HepG2 (cell line): ENCODE data around the gene P2RX2. TPM values are rescaled to one million over a fixed set of nuclear protein-coding genes. Genes with fewer than 3 reads are reported as not detected.

Experiments used
- ATAC-seq: fragments of 200-7000 bp; cut with Tn5 transposase; 3 replicates; pipeline ENCODE4 v1.9.1; 2020; ENCODE audit warnings: mild to moderate bottlenecking, moderate library complexity
- BruUV-seq: library from RNA; stranded (reverse); fragments of 400-500 nt; replicated peaks from 2 replicates; lab custom pipeline; 2021; lab: Mats Ljungman, UMichigan
- CTCF ChIA-PET: fragments of 300-600 bp; formaldehyde crosslinking; extraction: SDS; loops from one replicate; lab custom pipeline; 2021; ENCODE audit warnings: low total read pairs, inconsistent platforms, low intra/inter-chr PET ratio; lab: Yijun Ruan, JAX
- POLR2A ChIA-PET: fragments of 350-600 bp; sonication (Branson Sonifier 250); formaldehyde crosslinking; loops from one replicate; lab custom pipeline; 2020; ENCODE audit warnings: antibody characterized with exemption, inconsistent platforms; lab: Yijun Ruan, JAX
- DNase-seq: peaks from one replicate; pipeline ENCODE4 v3.0.0-alpha.2; 2015; ENCODE audit warnings: low spot score
- FAIRE-seq: peaks from 3 replicates; lab custom pipeline; 2011; peaks lifted over from hg19 to GRCh38; lab: Jason Lieb, UNC
- H2AFZ ChIP-seq: one replicate; pipeline ENCODE4 v1.6.1; 2011; ENCODE audit warnings: low read length, inconsistent platforms
- H3K27ac ChIP-seq: fragments of 300-600 bp; 3 replicates; pipeline ENCODE4 v1.8.0; 2011; ENCODE audit warnings: mixed run types, mild to moderate bottlenecking, mixed read lengths, low read length, inconsistent platforms; ENCODE audit not compliant: insufficient read depth; ENCODE audit errors: extremely low read length
- H3K27me3 ChIP-seq, 2 experiments: fragments of 200-600 bp in 1 of 2; 2 replicates in 1 of 2; 3 replicates in 1 of 2; pipeline versions ENCODE4 v1.6.0 to v1.8.0; 2011; ENCODE audit warnings: low read length in 2 of 2, mild to moderate bottlenecking in 2 of 2, moderate library complexity in 2 of 2, inconsistent platforms in 1 of 2; ENCODE audit not compliant: insufficient read depth in 2 of 2, control insufficient read depth in 1 of 2
- H3K36me3 ChIP-seq, 2 experiments: fragments of 200-600 bp in 1 of 2; replicated peaks in 1 of 2; 2 replicates in 1 of 2; 3 replicates in 1 of 2; pipeline versions ENCODE4 v1.5.1 to v1.8.0; 2011; ENCODE audit warnings: low read length in 2 of 2, inconsistent platforms in 1 of 2; ENCODE audit not compliant: insufficient read depth in 2 of 2, control insufficient read depth in 1 of 2
- H3K4me1 ChIP-seq: 2 replicates; pipeline ENCODE4 v1.5.1; 2012; ENCODE audit warnings: low read length, inconsistent platforms; ENCODE audit not compliant: insufficient read depth
- H3K4me2 ChIP-seq: 2 replicates; pipeline ENCODE4 v1.6.0; 2011; ENCODE audit warnings: low read depth, low read length, inconsistent platforms
- H3K4me3 ChIP-seq, 3 experiments: fragments of 200-600 bp in 1 of 3; sonication (generic), shearing (Covaris generic) in 1 of 3; replicated peaks in 1 of 3; 2 replicates each; pipeline ENCODE4 v1.5.1; 2011 to 2016; ENCODE audit warnings: low read length in 3 of 3, inconsistent platforms in 2 of 3, low read depth in 2 of 3, mild to moderate bottlenecking in 2 of 3, control low read depth in 1 of 3, mixed read lengths in 1 of 3; ENCODE audit not compliant: insufficient read depth in 1 of 3
- H3K79me2 ChIP-seq: one replicate; pipeline ENCODE4 v1.6.1; 2011; ENCODE audit warnings: low read length, inconsistent platforms; ENCODE audit not compliant: insufficient read depth
- H3K9ac ChIP-seq: 2 replicates; pipeline ENCODE4 v1.6.0; 2011; ENCODE audit warnings: mild to moderate bottlenecking, low read depth, low read length, inconsistent platforms; ENCODE audit not compliant: insufficient read depth
- H3K9me3 ChIP-seq: 2 replicates; pipeline ENCODE4 v1.5.1; 2012; ENCODE audit warnings: mild to moderate bottlenecking, low read length
- H4K20me1 ChIP-seq: 2 replicates; pipeline ENCODE4 v1.6.0; 2011; ENCODE audit warnings: inconsistent platforms, mild to moderate bottlenecking, low read length, moderate library complexity; ENCODE audit not compliant: insufficient read depth
- GZF1 ChIP-seq: sonication (generic); formaldehyde crosslinking; IDR thresholded peaks from 2 replicates; pipeline ENCODE4 v1.5.1; 2020; ENCODE audit warnings: mild to moderate bottlenecking, missing genetic modification reagents
- HDAC6 ChIP-seq: fragments of 200-600 bp; sonication (generic); IDR thresholded peaks from 2 replicates; pipeline ENCODE4 v1.7.0; 2017; ENCODE audit warnings: mild to moderate bottlenecking, antibody characterized with exemption, low read length, low read depth
- NFKB2 ChIP-seq: sonication (generic); formaldehyde crosslinking; IDR thresholded peaks from 2 replicates; pipeline ENCODE4 v1.4.0; 2020; ENCODE audit warnings: missing genetic modification reagents, borderline replicate concordance
- SNAPC2 ChIP-seq: sonication (generic); formaldehyde crosslinking; IDR thresholded peaks from 2 replicates; pipeline ENCODE4 v1.8.1; 2022; ENCODE audit warnings: mild to moderate bottlenecking, missing genetic modification reagents
- SNRNP70 ChIP-seq: fragments of 200-400 bp; formaldehyde crosslinking; IDR thresholded peaks from 2 replicates; pipeline ENCODE4 v1.6.1; 2017; ENCODE audit warnings: mild to moderate bottlenecking, low read depth, low read length, moderate library complexity
- TBL1XR1 ChIP-seq: fragments of 150-350 bp; IDR thresholded peaks from 2 replicates; pipeline ENCODE4 v1.6.1; 2014; ENCODE audit warnings: borderline replicate concordance, low read length; ENCODE audit not compliant: partially characterized antibody
- U2AF2 ChIP-seq: fragments of 200-400 bp; formaldehyde crosslinking; IDR thresholded peaks from 2 replicates; pipeline ENCODE4 v1.6.1; 2017; ENCODE audit warnings: low read depth, mild to moderate bottlenecking, low read length
- YEATS4 ChIP-seq: sonication (generic); formaldehyde crosslinking; IDR thresholded peaks from 2 replicates; pipeline ENCODE4 v1.4.0; 2020; ENCODE audit warnings: missing genetic modification reagents, borderline replicate concordance
- ZIK1 ChIP-seq: sonication (generic); formaldehyde crosslinking; IDR thresholded peaks from 2 replicates; pipeline ENCODE4 v1.5.0; 2020; ENCODE audit warnings: mild to moderate bottlenecking, low read depth, missing genetic modification reagents, borderline replicate concordance
- ZNF10 ChIP-seq: sonication (generic); formaldehyde crosslinking; IDR thresholded peaks from 2 replicates; pipeline ENCODE4 v1.4.0; 2020; ENCODE audit warnings: mild to moderate bottlenecking, low read depth, missing genetic modification reagents, borderline replicate concordance
- ZNF329 ChIP-seq: sonication (generic); formaldehyde crosslinking; IDR thresholded peaks from 2 replicates; pipeline ENCODE4 v1.9.0; 2021; ENCODE audit warnings: low read depth, mild to moderate bottlenecking, missing genetic modification reagents
- ZNF33B ChIP-seq: sonication (generic); formaldehyde crosslinking; IDR thresholded peaks from 2 replicates; pipeline ENCODE4 v1.5.1; 2020; ENCODE audit warnings: mild to moderate bottlenecking, missing genetic modification reagents
- ZNF550 ChIP-seq: sonication (generic); formaldehyde crosslinking; IDR thresholded peaks from 2 replicates; pipeline ENCODE4 v1.4.0; 2020; ENCODE audit warnings: mild to moderate bottlenecking, missing genetic modification reagents, borderline replicate concordance
- ZNF605 ChIP-seq: sonication (generic); formaldehyde crosslinking; IDR thresholded peaks from 2 replicates; pipeline ENCODE4 v1.8.0; 2022; ENCODE audit warnings: mild to moderate bottlenecking, missing genetic modification reagents
- ZNF777 ChIP-seq: sonication (generic); formaldehyde crosslinking; IDR thresholded peaks from 2 replicates; pipeline ENCODE4 v1.4.0; 2020; ENCODE audit warnings: missing genetic modification reagents
- WGBS: methylation state at CpG from one replicate; pipeline ENCODE4 v1.1.6; 2017; ENCODE audit warnings: low lambda C conversion rate; 5-methylcytosine and 5-hydroxymethylcytosine counted together
- in situ Hi-C: cut with HindIII; loops from 2 replicates; pipeline ENCODE4 v1.10.0; 2017; ENCODE audit warnings: low pct_unique_long_range_greater_than_20kb; ENCODE audit not compliant: extremely low pct_ligation_motif_present
- intact Hi-C: fragments of 100-400 bp; cut with micrococcal nuclease; formaldehyde crosslinking; loops from one replicate; pipeline ENCODE4 v1.10.0; 2022; ENCODE audit not compliant: unreplicated experiment
- polyA plus RNA-seq, 8 experiments: library from polyadenylated mRNA; depleted of rRNA in 3 of 8; stranded (reverse) in 7 of 8; unstranded in 1 of 8; fragments of >200 nt; fragmentation: Illumina TruSeq in 4 of 8; extraction: Trizol in 4 of 8; gene quantifications; 2 replicates each; pipeline versions ENCODE4 v1.2.1 to v1.2.3, GENCODE V29; 2011 to 2016; ENCODE audit warnings: low read depth in 4 of 8, missing spikeins in 1 of 8, mixed read lengths in 1 of 8; ENCODE audit not compliant: insufficient read depth in 1 of 8
- total RNA-seq, 5 experiments: library from RNA; depleted of rRNA; stranded (reverse); fragments of >200 nt; fragmentation: Illumina TruSeq; extraction: Trizol; gene quantifications; 2 replicates each; pipeline ENCODE4 v1.2.3, GENCODE V29; 2016; ENCODE audit warnings: low read depth in 1 of 5
- TF ChIP-seq, protein P1 (sequence below): sonication (generic); formaldehyde crosslinking; conservative IDR thresholded peaks from 2 replicates; pipeline ENCODE4 v1.4.0; 2020; ENCODE audit warnings: missing genetic modification reagents

Gene P2RX2
- total and polyA plus RNA-seq, 2 of the 13 experiments (the other 11 are each of a cell fraction or from before 2014, with no cell fraction given), result not detected

DNA sequence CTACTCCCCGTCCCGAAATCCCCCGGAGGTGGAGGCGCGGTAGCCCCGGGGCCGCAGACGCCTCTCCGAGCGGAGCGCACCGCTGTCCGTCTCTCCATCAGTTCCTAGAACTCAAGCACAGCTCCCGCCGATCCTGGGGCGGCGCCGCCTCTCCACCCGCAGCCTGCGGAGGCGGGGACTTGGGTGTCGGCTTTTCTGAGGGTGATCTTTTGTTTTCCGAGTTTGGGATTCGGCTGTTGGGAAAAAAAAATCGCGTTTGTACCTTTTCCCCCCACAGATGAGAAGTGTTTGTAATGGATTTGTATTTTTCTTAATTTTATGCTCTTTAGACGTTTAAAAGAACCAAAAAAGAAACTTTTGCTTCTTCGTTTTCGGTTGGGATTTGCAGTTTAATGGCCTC is 34.8 kb upstream of the P2RX2 start (continued):
- TF ChIP-seq ZIK1 (CRISPR knock-in tag) (no peak), GZF1 (CRISPR knock-in tag) (no peak), ZNF777 (CRISPR knock-in tag) (no peak), U2AF2 (no peak), TBL1XR1 (no peak), YEATS4 (CRISPR knock-in tag) (no peak), SNAPC2 (no peak), ZNF10 (no peak), ZNF605 (CRISPR knock-in tag) (no peak), ZNF550 (no peak), HDAC6 (no peak), NFKB2 (no peak)
- TF ChIP-seq, protein P1, sequence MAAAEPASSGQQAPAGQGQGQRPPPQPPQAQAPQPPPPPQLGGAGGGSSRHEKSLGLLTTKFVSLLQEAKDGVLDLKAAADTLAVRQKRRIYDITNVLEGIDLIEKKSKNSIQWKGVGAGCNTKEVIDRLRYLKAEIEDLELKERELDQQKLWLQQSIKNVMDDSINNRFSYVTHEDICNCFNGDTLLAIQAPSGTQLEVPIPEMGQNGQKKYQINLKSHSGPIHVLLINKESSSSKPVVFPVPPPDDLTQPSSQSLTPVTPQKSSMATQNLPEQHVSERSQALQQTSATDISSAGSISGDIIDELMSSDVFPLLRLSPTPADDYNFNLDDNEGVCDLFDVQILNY (CRISPR knock-in tag), result no peak
- TF ChIP-seq, all 625 proteins: peak for 0

DNA sequence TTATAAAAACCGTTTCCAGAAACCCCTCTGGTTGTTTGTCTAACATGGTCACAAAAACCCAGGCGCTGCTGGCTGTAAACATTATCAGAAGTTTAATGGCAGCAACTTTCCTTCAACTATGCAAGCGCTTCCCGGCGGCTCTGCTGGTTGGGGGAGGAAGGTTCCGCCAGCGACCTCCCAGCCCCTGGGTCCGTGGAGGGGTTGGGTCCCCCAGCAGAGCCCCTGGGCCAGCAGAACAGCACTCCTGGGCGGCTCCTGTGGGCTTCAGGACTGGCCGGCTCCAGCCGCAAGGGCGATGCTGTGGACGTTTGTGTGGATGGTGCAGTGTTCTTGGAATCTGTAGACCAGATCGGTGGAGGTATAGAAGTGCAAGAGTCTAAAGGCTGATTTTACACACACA is 34.1 kb upstream of the P2RX2 start:
- Histone ChIP-seq H3K4me3 (no peak overlapping the region), H4K20me1 (no peaks in the 10 kb centered on the region), H3K9ac (no peak overlapping the region), H3K4me1 (no peaks in the 10 kb centered on the region), H3K79me2 (no peaks in the 10 kb centered on the region), H3K4me2 (no peak overlapping the region), H3K27ac (no peak overlapping the region), H3K36me3 (0 out of 5 replicates have a peak, but pooled peaks cover 1 to 2% of the 10 kb centered on the region in 2 experiments), H3K27me3 (peaks cover 0 to 12% of the 10 kb centered on the region in 2 experiments; a peak in 3 of 5 replicates), H2AFZ (no peak overlapping the region), H3K9me3 (no peaks in the 10 kb centered on the region)
- FAIRE-seq, result no peak
- no peak for ATAC-seq
- ChIA-PET CTCF (no interaction called here), POLR2A (no interaction called here)
- no peak for TF ChIP-seq ZNF33B (CRISPR knock-in tag)
- TF ChIP-seq SNRNP70, result no peak
- peak; percentile 97 for TF ChIP-seq ZNF329 (CRISPR knock-in tag)
- 80% methylated on average over 11 of the region's 14 CpGs for WGBS
- in situ Hi-C loops (no loop called here), intact Hi-C loops (no loop called here)
- no TSS peak for BruUV-seq
- DNase-seq, result no peak
